Measurements from ENCODE around the gene CTSA.

DNA sequence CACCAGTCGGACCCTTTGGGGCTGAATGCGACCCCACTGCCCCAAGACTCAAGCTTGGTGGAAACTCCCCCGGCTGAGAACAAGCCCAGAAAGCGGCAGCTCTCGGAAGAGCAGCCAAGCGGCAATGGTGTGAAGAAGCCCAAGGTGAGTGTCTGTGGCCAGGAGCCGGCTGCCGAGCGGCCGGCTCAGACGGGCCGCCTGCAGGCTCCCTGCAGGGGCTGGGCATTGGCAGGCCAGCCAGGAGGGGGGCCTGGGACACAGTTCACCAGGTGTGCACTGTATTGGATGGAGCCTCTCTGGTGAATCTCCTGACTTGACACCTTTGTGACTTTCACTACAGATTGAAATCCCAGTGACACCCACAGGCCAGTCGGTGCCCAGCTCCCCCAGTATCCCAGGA lies 49.3 kb downstream of the CTSA start:
- TF ChIP-seq TAF1 (IDR thresholded peaks at IDR 0.05; ENCODE audit: low read depth) (no peak), FOXM1 (IDR thresholded peaks at IDR 0.05; ENCODE audit: borderline replicate concordance, low read depth) (no peak), RAD21 (IDR thresholded peaks at IDR 0.05; ENCODE audit: low read depth) (no peak), EP300 (IDR thresholded peaks at IDR 0.05; ENCODE audit: borderline replicate concordance) (no peak), YY1 (IDR thresholded peaks at IDR 0.05; ENCODE audit: low read depth) (no peak), CREB1 (IDR thresholded peaks at IDR 0.05; ENCODE audit: low read depth) (no peak), ZBTB7A (IDR thresholded peaks at IDR 0.05; ENCODE audit: low read depth) (no peak), EGR1 (IDR thresholded peaks at IDR 0.05) (no peak)
- TF ChIP-seq, protein P1, sequence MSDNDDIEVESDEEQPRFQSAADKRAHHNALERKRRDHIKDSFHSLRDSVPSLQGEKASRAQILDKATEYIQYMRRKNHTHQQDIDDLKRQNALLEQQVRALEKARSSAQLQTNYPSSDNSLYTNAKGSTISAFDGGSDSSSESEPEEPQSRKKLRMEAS (IDR thresholded peaks at IDR 0.05), result no peak
- TF ChIP-seq, protein P2, sequence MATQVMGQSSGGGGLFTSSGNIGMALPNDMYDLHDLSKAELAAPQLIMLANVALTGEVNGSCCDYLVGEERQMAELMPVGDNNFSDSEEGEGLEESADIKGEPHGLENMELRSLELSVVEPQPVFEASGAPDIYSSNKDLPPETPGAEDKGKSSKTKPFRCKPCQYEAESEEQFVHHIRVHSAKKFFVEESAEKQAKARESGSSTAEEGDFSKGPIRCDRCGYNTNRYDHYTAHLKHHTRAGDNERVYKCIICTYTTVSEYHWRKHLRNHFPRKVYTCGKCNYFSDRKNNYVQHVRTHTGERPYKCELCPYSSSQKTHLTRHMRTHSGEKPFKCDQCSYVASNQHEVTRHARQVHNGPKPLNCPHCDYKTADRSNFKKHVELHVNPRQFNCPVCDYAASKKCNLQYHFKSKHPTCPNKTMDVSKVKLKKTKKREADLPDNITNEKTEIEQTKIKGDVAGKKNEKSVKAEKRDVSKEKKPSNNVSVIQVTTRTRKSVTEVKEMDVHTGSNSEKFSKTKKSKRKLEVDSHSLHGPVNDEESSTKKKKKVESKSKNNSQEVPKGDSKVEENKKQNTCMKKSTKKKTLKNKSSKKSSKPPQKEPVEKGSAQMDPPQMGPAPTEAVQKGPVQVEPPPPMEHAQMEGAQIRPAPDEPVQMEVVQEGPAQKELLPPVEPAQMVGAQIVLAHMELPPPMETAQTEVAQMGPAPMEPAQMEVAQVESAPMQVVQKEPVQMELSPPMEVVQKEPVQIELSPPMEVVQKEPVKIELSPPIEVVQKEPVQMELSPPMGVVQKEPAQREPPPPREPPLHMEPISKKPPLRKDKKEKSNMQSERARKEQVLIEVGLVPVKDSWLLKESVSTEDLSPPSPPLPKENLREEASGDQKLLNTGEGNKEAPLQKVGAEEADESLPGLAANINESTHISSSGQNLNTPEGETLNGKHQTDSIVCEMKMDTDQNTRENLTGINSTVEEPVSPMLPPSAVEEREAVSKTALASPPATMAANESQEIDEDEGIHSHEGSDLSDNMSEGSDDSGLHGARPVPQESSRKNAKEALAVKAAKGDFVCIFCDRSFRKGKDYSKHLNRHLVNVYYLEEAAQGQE (IDR thresholded peaks at IDR 0.05; ENCODE audit: low read depth), result no peak

Measured in Ishikawa (cell line).